Tibial nerve (tissue), 4 donors: ENCODE data around the gene INO80. TPM values are rescaled to one million over a fixed set of nuclear protein-coding genes. Genes with fewer than 3 reads are reported as not detected.

Experiments used
- DNase-seq, 2 donors: peaks; one replicate each; pipeline ENCODE4 v3.0.0-alpha.2; 2019; ENCODE audit warnings: low spot score in 2 of 2
- H3K27ac ChIP-seq, 4 donors: fragments of 200-600 bp; sonication (generic) in 3 of 4; one replicate each; pipeline ENCODE4 v1.5.1; 2017 to 2019; ENCODE audit warnings: mild to moderate bottlenecking in 1 of 4
- H3K27me3 ChIP-seq, 2 donors: fragments of 200-600 bp; sonication (generic) in 1 of 2; one replicate each; pipeline versions ENCODE4 v1.5.1 to v1.6.0; 2017 to 2019
- H3K36me3 ChIP-seq, 3 donors: fragments of 200-600 bp; sonication (generic); one replicate each; pipeline ENCODE4 v1.5.1; 2018 to 2019
- H3K4me1 ChIP-seq, 4 donors: fragments of 200-600 bp; sonication (generic) in 3 of 4; one replicate each; pipeline ENCODE4 v1.5.1; 2017 to 2019
- H3K4me3 ChIP-seq, 4 donors: fragments of 200-600 bp; sonication (generic) in 3 of 4; one replicate each; pipeline ENCODE4 v1.5.1; 2017 to 2019; ENCODE audit warnings: mild to moderate bottlenecking in 1 of 4, moderate library complexity in 1 of 4
- H3K9me3 ChIP-seq, 4 donors: fragments of 200-600 bp; sonication (generic) in 3 of 4; one replicate each; pipeline ENCODE4 v1.5.1; 2017 to 2019
- CTCF ChIP-seq, 5 experiments: fragments of 200-600 bp in 3 of 5; fragments of 450-650 bp in 2 of 5; sonication (generic) in 3 of 5; IDR thresholded peaks; one replicate each; pipeline ENCODE4 v1.5.1; 2016 to 2019; ENCODE audit warnings: antibody characterized with exemption in 5 of 5, mild to moderate bottlenecking in 3 of 5, moderate library complexity in 2 of 5
- EP300 ChIP-seq, 2 donors: sonication (generic); formaldehyde crosslinking; IDR thresholded peaks; one replicate each; pipeline ENCODE4 v1.6.1; 2017; ENCODE audit warnings: antibody characterized with exemption in 2 of 2, mild to moderate bottlenecking in 1 of 2
- POLR2A ChIP-seq, 2 donors: fragments of 450-650 bp; IDR thresholded peaks; one replicate each; pipeline ENCODE4 v1.6.1; 2017; ENCODE audit warnings: antibody characterized with exemption in 2 of 2, mild to moderate bottlenecking in 2 of 2, moderate library complexity in 2 of 2
- WGBS, 2 donors: methylation state at CpG; one replicate each; pipeline ENCODE4 v1.1.5; 2018; 5-methylcytosine and 5-hydroxymethylcytosine counted together
- total RNA-seq, 4 donors: library from RNA; depleted of rRNA; stranded (reverse); fragments of >200 nt; gene quantifications; one replicate each; pipeline ENCODE4 v1.1.0, GENCODE V29; 2016

INO80 gene
- total RNA-seq, 4 donors from 2014 or later: 21.6 to 40.8 (median 33.2) TPM

GRCh38 chr15:40978141-40978540, 137.9 kb downstream of the INO80 start:
- no peak overlapping the region for H3K27ac ChIP-seq
- H3K4me3 ChIP-seq: no peak overlapping the region
- H3K9me3 ChIP-seq: no peaks in the 10 kb centered on the region
- no peak for DNase-seq
- H3K36me3 ChIP-seq: peaks cover 6 to 78% (median 22%) of the 10 kb centered on the region in 3 donors
- H3K4me1 ChIP-seq: no peaks in the 10 kb centered on the region
- H3K27me3 ChIP-seq: no peaks in the 10 kb centered on the region
- no peak for TF ChIP-seq EP300 (IDR thresholded peaks at IDR 0.05)
- TF ChIP-seq CTCF (IDR thresholded peaks at IDR 0.05): no peak
- TF ChIP-seq POLR2A (IDR thresholded peaks at IDR 0.05): no peak
- 86 to 100% methylated on average over 1 to 2 of the region's 2 CpGs for WGBS, 2 donors

GRCh38 chr15:40976819-40977218, 139.3 kb downstream of the INO80 start:
- TF ChIP-seq POLR2A (IDR thresholded peaks at IDR 0.05): no peak
- TF ChIP-seq CTCF (IDR thresholded peaks at IDR 0.05): no peak
- TF ChIP-seq EP300 (IDR thresholded peaks at IDR 0.05): no peak
- no peak overlapping the region for H3K4me3 ChIP-seq
- peaks cover 0 to 5% (median 0%) of the 10 kb centered on the region in 4 donors for H3K4me1 ChIP-seq
- H3K27me3 ChIP-seq: no peaks in the 10 kb centered on the region
- H3K27ac ChIP-seq: no peak overlapping the region
- H3K9me3 ChIP-seq: no peaks in the 10 kb centered on the region
- H3K36me3 ChIP-seq: peaks cover 6 to 65% (median 13%) of the 10 kb centered on the region in 3 donors
- DNase-seq: no peak
- WGBS, 2 donors: 69 to 79% methylated on average over 7 of the region's 7 CpGs

- no peak overlapping the region for H3K4me3 ChIP-seq
- peaks cover 4 to 45% (median 8%) of the 10 kb centered on the region in 3 donors for H3K36me3 ChIP-seq
- no peaks in the 10 kb centered on the region for H3K27me3 ChIP-seq
- no peak for TF ChIP-seq CTCF (IDR thresholded peaks at IDR 0.05)
- H3K27ac ChIP-seq: no peak overlapping the region
- no peak for DNase-seq
- H3K9me3 ChIP-seq: no peaks in the 10 kb centered on the region
- 85% methylated on average over 4 of the region's 4 CpGs for WGBS, 2 donors
- H3K4me1 ChIP-seq: peaks cover 0 to 5% (median 0%) of the 10 kb centered on the region in 4 donors
Measured at GRCh38 chr15:40974879-40975278, 141.2 kb downstream of the INO80 start.

GRCh38 chr15:40969363-40969762, 146.7 kb downstream of the INO80 start:
- TF ChIP-seq POLR2A (IDR thresholded peaks at IDR 0.05): no peak
- TF ChIP-seq EP300 (IDR thresholded peaks at IDR 0.05): no peak
- no peak for TF ChIP-seq CTCF (IDR thresholded peaks at IDR 0.05)
- no peaks in the 10 kb centered on the region for H3K36me3 ChIP-seq
- peaks cover 0 to 13% (median 0%) of the 10 kb centered on the region in 4 donors for H3K4me1 ChIP-seq
- no peaks in the 10 kb centered on the region for H3K27me3 ChIP-seq
- WGBS, 2 donors: 91 to 93% methylated on average over 8 of the region's 8 CpGs
- no peaks in the 10 kb centered on the region for H3K9me3 ChIP-seq
- no peak overlapping the region for H3K4me3 ChIP-seq
- no peak overlapping the region for H3K27ac ChIP-seq
- DNase-seq: no peak

- Histone ChIP-seq H3K9me3 (no peaks in the 10 kb centered on the region), H3K27me3 (no peaks in the 10 kb centered on the region), H3K4me3 (no peak overlapping the region), H3K36me3 (no peaks in the 10 kb centered on the region), H3K27ac (no peak overlapping the region), H3K4me1 (peaks cover 0 to 13% (median 0%) of the 10 kb centered on the region in 4 donors)
- TF ChIP-seq EP300 (IDR thresholded peaks at IDR 0.05) (no peak), POLR2A (IDR thresholded peaks at IDR 0.05) (no peak), CTCF (IDR thresholded peaks at IDR 0.05) (no peak)
- 67 to 75% methylated on average over 7 of the region's 7 CpGs for WGBS, 2 donors
- DNase-seq: no peak
Measured at GRCh38 chr15:40968290-40969085, 147.6 kb downstream of the INO80 start.
